GM23338 (cell line): ENCODE data around the gene HDAC8. TPM values are rescaled to one million over a fixed set of nuclear protein-coding genes. Genes with fewer than 3 reads are reported as not detected.

Source experiments
- ATAC-seq: fragments of 200-7000 bp; cut with Tn5 transposase; 3 replicates; pipeline ENCODE4 v1.9.1; 2020
- DNase-seq: peaks from one replicate; pipeline ENCODE4 v3.0.0-alpha.2; 2015; ENCODE audit warnings: low spot score
- H2AFZ ChIP-seq: fragments of 200-600 bp; sonication (generic); 2 replicates; pipeline ENCODE4 v1.8.0; 2016; ENCODE audit warnings: antibody characterized with exemption, mild to moderate bottlenecking, moderate library complexity
- H3F3A ChIP-seq: fragments of 200-600 bp; sonication (generic); replicated peaks from 2 replicates; pipeline ENCODE4 v1.8.0; 2017; ENCODE audit warnings: antibody characterized with exemption, mixed run types, low read depth
- H3K27ac ChIP-seq: fragments of 200-600 bp; sonication (generic); 2 replicates; pipeline ENCODE4 v1.6.1; 2016; ENCODE audit warnings: low read depth
- H3K27me3 ChIP-seq: fragments of 200-600 bp; sonication (generic); 2 replicates; pipeline ENCODE4 v1.8.0; 2016; ENCODE audit warnings: mild to moderate bottlenecking, mixed run types, moderate library complexity; ENCODE audit not compliant: insufficient read depth
- H3K36me3 ChIP-seq: fragments of 200-600 bp; sonication (generic); 2 replicates; pipeline ENCODE4 v1.8.0; 2016; ENCODE audit warnings: mild to moderate bottlenecking; ENCODE audit not compliant: insufficient read depth
- H3K4me1 ChIP-seq: fragments of 200-600 bp; sonication (generic); 2 replicates; pipeline ENCODE4 v1.8.0; 2016; ENCODE audit warnings: mild to moderate bottlenecking, moderate library complexity; ENCODE audit not compliant: insufficient read depth
- H3K4me2 ChIP-seq: fragments of 200-600 bp; sonication (generic); 2 replicates; pipeline ENCODE4 v1.7.1; 2017; ENCODE audit warnings: mixed run types
- H3K4me3 ChIP-seq: fragments of 200-600 bp; sonication (generic); 2 replicates; pipeline ENCODE4 v1.6.1; 2016; ENCODE audit warnings: mixed run types
- H3K79me2 ChIP-seq: fragments of 200-600 bp; sonication (generic); replicated peaks from 2 replicates; pipeline ENCODE4 v1.8.0; 2017; ENCODE audit warnings: mild to moderate bottlenecking; ENCODE audit not compliant: insufficient read depth
- H3K9me2 ChIP-seq: fragments of 200-600 bp; sonication (generic); 2 replicates; pipeline ENCODE4 v1.8.0; 2017; ENCODE audit not compliant: insufficient read depth
- H4K20me1 ChIP-seq: fragments of 200-600 bp; sonication (generic); replicated peaks from 2 replicates; pipeline ENCODE4 v1.8.0; 2017; ENCODE audit warnings: mild to moderate bottlenecking; ENCODE audit not compliant: insufficient read depth
- H3K27ac Mint-ChIP-seq: 2 replicates; pipeline ENCODE4 v1.8.0; 2020; ENCODE audit warnings: inconsistent platforms, mild to moderate bottlenecking, moderate library complexity, mixed read lengths
- H3K27me3 Mint-ChIP-seq: 3 replicates; pipeline ENCODE4 v1.8.0; 2022; ENCODE audit warnings: low read depth, mild to moderate bottlenecking, moderate library complexity, mixed read lengths, inconsistent platforms; ENCODE audit not compliant: insufficient read depth, poor library complexity
- H3K36me3 Mint-ChIP-seq: 3 replicates; pipeline ENCODE4 v1.8.0; 2021; ENCODE audit warnings: low read depth, mild to moderate bottlenecking, inconsistent platforms, moderate library complexity, mixed read lengths
- H3K4me1 Mint-ChIP-seq: 3 replicates; pipeline ENCODE4 v1.8.0; 2020; ENCODE audit warnings: mild to moderate bottlenecking, inconsistent platforms, mixed read lengths
- H3K4me3 Mint-ChIP-seq: 3 replicates; pipeline ENCODE4 v1.8.0; 2021; ENCODE audit warnings: moderate library complexity, mild to moderate bottlenecking, inconsistent platforms, mixed read lengths
- H3K9me3 Mint-ChIP-seq: 3 replicates; pipeline ENCODE4 v1.8.0; 2020; ENCODE audit warnings: moderate library complexity, mild to moderate bottlenecking, inconsistent platforms, mixed read lengths
- EZH2 ChIP-seq: fragments of 200-600 bp; sonication (generic); IDR thresholded peaks from one replicate; pipeline ENCODE4 v1.8.0; 2017; ENCODE audit warnings: antibody characterized with exemption, mild to moderate bottlenecking, low read depth; ENCODE audit not compliant: unreplicated experiment
- NANOG ChIP-seq: IDR thresholded peaks from 2 replicates; pipeline ENCODE4 v1.6.1; 2016; ENCODE audit warnings: antibody characterized with exemption, borderline replicate concordance
- POLR2AphosphoS5 ChIP-seq: IDR thresholded peaks from 2 replicates; pipeline ENCODE4 v1.6.1; 2016; ENCODE audit warnings: antibody characterized with exemption, low read depth
- STAT1 ChIP-seq: IDR thresholded peaks from one replicate; pipeline ENCODE4 v1.6.1; 2016; ENCODE audit warnings: antibody characterized with exemption; ENCODE audit not compliant: unreplicated experiment
- polyA plus RNA-seq: library from polyadenylated mRNA; unstranded; fragments of >200 nt; fragmentation: Nextera tagmentation; extraction: Ambion mirVana; gene quantifications from 2 replicates; pipeline ENCODE4 v1.2.1, GENCODE V29; 2016
- total RNA-seq: library from RNA; depleted of rRNA; stranded (reverse); fragments of >200 nt; shearing (Covaris generic); gene quantifications from 2 replicates; pipeline ENCODE4 v1.2.3, GENCODE V29; 2014
- TF ChIP-seq, protein P1 (sequence below): fragments of 250-450 bp; sonication (Bioruptor Pico); IDR thresholded peaks from 2 replicates; pipeline ENCODE4 v1.5.0; 2020; ENCODE audit warnings: mild to moderate bottlenecking, moderate library complexity
- TF ChIP-seq, protein P2 (sequence below), 2 experiments: fragments of 200-600 bp in 1 of 2; sonication (generic) in 1 of 2; conservative IDR thresholded peaks; 2 replicates each; pipeline versions ENCODE4 v1.5.1 to v1.6.1; 2016 to 2017; ENCODE audit warnings: antibody characterized with exemption in 2 of 2, low read depth in 2 of 2, mild to moderate bottlenecking in 2 of 2, moderate library complexity in 1 of 2

HDAC8 gene
- total and polyA plus RNA-seq, 2 experiments from 2014 or later, result 21.6 to 28.7 TPM

DNA sequence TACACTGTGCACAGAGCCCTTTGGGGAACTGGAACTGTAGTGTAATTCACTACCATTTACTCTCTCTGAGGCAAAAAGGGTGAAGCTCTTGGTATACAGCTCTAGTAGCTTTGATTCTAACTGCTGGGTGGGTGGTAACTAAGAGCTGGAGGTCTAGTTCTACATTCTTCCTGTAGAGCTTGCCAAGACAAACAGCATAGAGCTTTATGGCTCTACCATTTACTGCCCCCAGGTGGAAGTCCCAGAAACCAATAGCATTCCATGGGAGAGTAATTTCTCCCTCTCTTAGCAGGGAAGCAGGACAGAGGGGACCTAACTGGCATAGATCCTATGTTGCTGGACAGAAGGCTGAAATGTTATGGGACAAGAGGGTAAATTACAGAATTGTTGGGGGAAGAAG is 26.7 kb downstream of the HDAC8 start:
- no peaks in the 10 kb centered on the region for H3K79me2 ChIP-seq
- H3K36me3 ChIP-seq, result no peaks in the 10 kb centered on the region
- H3K27me3 ChIP-seq, result no peaks in the 10 kb centered on the region
- H4K20me1 ChIP-seq, result no peaks in the 10 kb centered on the region; the same call in 1 of the 2 replicates
- H3K4me2 ChIP-seq, result no peak overlapping the region
- no peaks in the 10 kb centered on the region for H3F3A ChIP-seq
- Mint-ChIP-seq H3K4me1 (no peaks in the 10 kb centered on the region), H3K27me3 (peaks cover 2% of the 10 kb centered on the region), H3K4me3 (no peak overlapping the region), H3K36me3 (no peaks in the 10 kb centered on the region; the same call in 2 of the 3 replicates), H3K27ac (no peak overlapping the region), H3K9me3 (no peaks in the 10 kb centered on the region)
- H3K4me3 ChIP-seq, result no peak overlapping the region
- ATAC-seq (peak; percentile 47), DNase-seq (peak; percentile 13)
- H3K9me2 ChIP-seq, result no peaks in the 10 kb centered on the region
- TF ChIP-seq NANOG, result no peak
- TF ChIP-seq, protein P1, sequence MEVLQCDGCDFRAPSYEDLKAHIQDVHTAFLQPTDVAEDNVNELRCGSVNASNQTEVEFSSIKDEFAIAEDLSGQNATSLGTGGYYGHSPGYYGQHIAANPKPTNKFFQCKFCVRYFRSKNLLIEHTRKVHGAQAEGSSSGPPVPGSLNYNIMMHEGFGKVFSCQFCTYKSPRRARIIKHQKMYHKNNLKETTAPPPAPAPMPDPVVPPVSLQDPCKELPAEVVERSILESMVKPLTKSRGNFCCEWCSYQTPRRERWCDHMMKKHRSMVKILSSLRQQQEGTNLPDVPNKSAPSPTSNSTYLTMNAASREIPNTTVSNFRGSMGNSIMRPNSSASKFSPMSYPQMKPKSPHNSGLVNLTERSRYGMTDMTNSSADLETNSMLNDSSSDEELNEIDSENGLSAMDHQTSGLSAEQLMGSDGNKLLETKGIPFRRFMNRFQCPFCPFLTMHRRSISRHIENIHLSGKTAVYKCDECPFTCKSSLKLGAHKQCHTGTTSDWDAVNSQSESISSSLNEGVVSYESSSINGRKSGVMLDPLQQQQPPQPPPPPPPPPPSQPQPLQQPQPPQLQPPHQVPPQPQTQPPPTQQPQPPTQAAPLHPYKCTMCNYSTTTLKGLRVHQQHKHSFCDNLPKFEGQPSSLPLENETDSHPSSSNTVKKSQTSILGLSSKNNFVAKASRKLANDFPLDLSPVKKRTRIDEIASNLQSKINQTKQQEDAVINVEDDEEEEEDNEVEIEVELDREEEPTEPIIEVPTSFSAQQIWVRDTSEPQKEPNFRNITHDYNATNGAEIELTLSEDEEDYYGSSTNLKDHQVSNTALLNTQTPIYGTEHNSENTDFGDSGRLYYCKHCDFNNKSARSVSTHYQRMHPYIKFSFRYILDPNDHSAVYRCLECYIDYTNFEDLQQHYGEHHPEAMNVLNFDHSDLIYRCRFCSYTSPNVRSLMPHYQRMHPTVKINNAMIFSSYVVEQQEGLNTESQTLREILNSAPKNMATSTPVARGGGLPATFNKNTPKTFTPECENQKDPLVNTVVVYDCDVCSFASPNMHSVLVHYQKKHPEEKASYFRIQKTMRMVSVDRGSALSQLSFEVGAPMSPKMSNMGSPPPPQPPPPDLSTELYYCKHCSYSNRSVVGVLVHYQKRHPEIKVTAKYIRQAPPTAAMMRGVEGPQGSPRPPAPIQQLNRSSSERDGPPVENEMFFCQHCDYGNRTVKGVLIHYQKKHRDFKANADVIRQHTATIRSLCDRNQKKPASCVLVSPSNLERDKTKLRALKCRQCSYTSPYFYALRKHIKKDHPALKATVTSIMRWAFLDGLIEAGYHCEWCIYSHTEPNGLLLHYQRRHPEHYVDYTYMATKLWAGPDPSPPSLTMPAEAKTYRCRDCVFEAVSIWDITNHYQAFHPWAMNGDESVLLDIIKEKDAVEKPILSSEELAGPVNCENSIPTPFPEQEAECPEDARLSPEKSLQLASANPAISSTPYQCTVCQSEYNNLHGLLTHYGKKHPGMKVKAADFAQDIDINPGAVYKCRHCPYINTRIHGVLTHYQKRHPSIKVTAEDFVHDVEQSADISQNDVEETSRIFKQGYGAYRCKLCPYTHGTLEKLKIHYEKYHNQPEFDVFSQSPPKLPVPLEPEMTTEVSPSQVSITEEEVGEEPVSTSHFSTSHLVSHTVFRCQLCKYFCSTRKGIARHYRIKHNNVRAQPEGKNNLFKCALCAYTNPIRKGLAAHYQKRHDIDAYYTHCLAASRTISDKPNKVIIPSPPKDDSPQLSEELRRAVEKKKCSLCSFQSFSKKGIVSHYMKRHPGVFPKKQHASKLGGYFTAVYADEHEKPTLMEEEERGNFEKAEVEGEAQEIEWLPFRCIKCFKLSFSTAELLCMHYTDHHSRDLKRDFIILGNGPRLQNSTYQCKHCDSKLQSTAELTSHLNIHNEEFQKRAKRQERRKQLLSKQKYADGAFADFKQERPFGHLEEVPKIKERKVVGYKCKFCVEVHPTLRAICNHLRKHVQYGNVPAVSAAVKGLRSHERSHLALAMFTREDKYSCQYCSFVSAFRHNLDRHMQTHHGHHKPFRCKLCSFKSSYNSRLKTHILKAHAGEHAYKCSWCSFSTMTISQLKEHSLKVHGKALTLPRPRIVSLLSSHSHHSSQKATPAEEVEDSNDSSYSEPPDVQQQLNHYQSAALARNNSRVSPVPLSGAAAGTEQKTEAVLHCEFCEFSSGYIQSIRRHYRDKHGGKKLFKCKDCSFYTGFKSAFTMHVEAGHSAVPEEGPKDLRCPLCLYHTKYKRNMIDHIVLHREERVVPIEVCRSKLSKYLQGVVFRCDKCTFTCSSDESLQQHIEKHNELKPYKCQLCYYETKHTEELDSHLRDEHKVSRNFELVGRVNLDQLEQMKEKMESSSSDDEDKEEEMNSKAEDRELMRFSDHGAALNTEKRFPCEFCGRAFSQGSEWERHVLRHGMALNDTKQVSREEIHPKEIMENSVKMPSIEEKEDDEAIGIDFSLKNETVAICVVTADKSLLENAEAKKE (CRISPR knock-in tag), result no peak
- TF ChIP-seq, protein P2, sequence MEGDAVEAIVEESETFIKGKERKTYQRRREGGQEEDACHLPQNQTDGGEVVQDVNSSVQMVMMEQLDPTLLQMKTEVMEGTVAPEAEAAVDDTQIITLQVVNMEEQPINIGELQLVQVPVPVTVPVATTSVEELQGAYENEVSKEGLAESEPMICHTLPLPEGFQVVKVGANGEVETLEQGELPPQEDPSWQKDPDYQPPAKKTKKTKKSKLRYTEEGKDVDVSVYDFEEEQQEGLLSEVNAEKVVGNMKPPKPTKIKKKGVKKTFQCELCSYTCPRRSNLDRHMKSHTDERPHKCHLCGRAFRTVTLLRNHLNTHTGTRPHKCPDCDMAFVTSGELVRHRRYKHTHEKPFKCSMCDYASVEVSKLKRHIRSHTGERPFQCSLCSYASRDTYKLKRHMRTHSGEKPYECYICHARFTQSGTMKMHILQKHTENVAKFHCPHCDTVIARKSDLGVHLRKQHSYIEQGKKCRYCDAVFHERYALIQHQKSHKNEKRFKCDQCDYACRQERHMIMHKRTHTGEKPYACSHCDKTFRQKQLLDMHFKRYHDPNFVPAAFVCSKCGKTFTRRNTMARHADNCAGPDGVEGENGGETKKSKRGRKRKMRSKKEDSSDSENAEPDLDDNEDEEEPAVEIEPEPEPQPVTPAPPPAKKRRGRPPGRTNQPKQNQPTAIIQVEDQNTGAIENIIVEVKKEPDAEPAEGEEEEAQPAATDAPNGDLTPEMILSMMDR (conservative IDR thresholded peaks at IDR 0.05; ENCODE audit: low read depth in 2 of 2), result peak; percentile 11 to 40; a peak in 2 of 4 replicates
- TF ChIP-seq POLR2AphosphoS5, result no peak
- H2AFZ ChIP-seq, result no peak overlapping the region
- H3K27ac ChIP-seq, result no peak overlapping the region
- H3K4me1 ChIP-seq, result no peaks in the 10 kb centered on the region

DNA sequence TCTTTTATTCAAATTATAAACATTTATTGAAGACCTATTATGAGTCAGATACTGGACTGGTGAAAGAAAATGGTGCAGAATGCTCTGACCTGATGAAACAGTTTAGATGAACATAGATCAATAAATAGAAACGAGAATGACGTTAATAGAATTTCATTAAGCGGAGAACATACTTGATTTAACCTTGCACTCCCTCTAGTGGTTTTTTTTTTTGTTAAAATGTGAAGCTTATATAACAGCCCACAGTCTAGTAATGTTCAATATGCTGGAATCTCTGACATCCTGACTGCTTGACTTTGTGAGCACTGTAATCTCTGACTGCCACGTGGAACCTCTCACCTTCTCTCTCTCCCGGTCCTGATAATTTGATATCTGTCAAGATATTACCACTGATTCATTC is 32.3 kb downstream of the HDAC8 start:
- H3K27ac ChIP-seq, result no peak overlapping the region
- Mint-ChIP-seq H3K36me3 (no peaks in the 10 kb centered on the region; the same call in 2 of the 3 replicates), H3K4me1 (no peaks in the 10 kb centered on the region), H3K9me3 (no peaks in the 10 kb centered on the region), H3K27ac (no peak overlapping the region), H3K27me3 (no peaks in the 10 kb centered on the region), H3K4me3 (no peak overlapping the region)
- TF ChIP-seq STAT1 (no peak), EZH2 (no peak)
- TF ChIP-seq, protein P2 (conservative IDR thresholded peaks at IDR 0.05; ENCODE audit: low read depth in 2 of 2), result peak; percentile 29 to 31; a peak in 3 of 4 replicates
- no peaks in the 10 kb centered on the region for H4K20me1 ChIP-seq
- ATAC-seq (no peak), DNase-seq (peak; percentile 39)
- no peaks in the 10 kb centered on the region for H3F3A ChIP-seq
- H3K4me2 ChIP-seq, result no peak overlapping the region
- no peaks in the 10 kb centered on the region for H3K9me2 ChIP-seq
- no peaks in the 10 kb centered on the region for H3K27me3 ChIP-seq
- H3K36me3 ChIP-seq, result no peaks in the 10 kb centered on the region
- no peak overlapping the region for H3K4me3 ChIP-seq
- no peaks in the 10 kb centered on the region for H3K79me2 ChIP-seq
- H2AFZ ChIP-seq, result no peak overlapping the region
- H3K4me1 ChIP-seq, result no peaks in the 10 kb centered on the region
